Brain pericyte (primary cell): ENCODE measurements around the gene LGI4.
A peak's percentile ranks its signal among the peaks of the same experiment; 100 is the strongest.
"Not testable (repeated sequence)": the region's sequence is repeated elsewhere in the genome, so short reads cannot be mapped to it uniquely, and the experiment has no call there.

ENCODE experiments used
- DNase-seq: peaks from one replicate; pipeline ENCODE4 v3.0.0-alpha.2; 2012; ENCODE audit warnings: low read depth, low spot score

The LGI4 gene

DNA sequence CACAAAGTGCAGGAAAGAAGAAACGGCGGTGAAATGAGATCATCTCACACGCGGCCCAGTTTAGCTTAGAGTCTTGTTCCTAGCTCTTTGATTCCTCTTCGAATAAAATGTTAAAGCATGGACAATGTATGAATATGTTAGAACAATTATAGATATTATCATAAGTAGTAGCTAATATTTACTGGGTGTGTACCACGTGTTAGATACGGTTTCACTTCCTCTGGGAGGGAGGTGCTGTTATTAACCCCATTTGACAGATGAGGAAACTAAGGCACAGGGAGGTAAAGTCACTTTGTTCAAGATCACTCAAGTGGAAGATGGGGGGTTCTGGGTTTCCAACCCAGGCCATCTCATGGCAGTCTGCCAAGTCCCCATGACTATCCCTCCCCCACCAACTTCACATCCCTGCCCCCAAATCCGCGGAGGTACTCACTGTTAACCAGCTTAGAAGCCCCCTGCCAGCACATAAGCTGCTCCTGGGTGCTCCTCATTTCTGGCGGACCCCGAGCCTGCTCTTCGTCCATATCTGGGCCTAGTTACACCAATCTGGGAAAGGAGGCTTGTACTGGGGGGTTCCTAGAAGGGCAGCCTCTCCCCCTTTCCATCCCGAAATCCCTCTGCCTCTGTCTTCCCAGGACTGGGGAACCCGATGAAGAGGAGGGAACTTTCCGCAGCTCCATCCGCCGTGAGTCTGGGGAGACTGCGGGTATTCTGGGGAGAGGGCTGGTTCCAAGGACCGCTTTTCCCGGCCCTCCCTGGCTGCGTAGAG lies 7.2 kb upstream of the LGI4 start:
- no peak for DNase-seq

- no peak for DNase-seq
Measured at GRCh38 chr19:35140962-35141836, 6.3 kb upstream of the LGI4 start.

DNA sequence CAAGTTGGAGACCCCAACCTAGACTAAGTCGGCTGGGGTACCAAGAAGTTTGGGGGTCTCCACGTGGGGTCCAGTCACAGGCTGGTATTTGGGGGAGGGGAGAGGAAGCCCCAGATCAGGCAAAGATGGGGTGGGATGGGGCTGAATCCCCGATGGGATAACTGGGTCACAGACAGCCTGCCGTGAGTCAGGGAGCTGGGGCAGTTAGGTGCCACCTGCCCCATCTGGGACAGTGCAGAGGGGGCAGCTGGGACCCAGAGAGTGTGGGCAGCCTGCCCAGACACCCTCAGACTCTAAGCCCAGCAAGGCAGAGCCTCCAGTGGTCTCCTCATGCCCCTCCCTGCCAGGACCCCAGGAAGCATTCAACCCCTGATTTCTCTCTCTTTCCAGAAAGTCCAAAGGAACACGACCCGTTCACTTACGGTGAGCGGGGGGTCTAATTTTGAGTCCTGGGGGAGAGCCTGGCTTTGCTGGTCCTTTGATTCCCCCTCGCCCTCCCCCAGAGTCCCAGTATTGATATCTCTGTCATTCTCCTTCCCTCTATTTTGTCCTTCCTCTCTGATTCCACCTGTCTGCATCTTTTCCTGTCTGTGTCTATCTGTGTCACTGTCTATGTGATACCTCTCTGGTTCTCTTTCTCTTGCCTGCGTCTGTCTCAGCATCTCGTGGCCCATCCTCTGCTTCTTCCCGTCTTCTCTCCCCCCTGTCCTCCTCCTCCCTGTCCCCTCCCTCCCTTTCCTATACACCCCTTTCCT lies 5.5 kb upstream of the LGI4 start:
- DNase-seq, result no peak

GRCh38 chr19:35138305-35138892 lies 3.5 kb upstream of the LGI4 start, which contains the start of gene FXYD1:
FXYD1 (plus strand) TSS chr19:35138824; CDS start chr19:35140080, 1,256 bp downstream.
- DNase-seq, result no peak

DNA sequence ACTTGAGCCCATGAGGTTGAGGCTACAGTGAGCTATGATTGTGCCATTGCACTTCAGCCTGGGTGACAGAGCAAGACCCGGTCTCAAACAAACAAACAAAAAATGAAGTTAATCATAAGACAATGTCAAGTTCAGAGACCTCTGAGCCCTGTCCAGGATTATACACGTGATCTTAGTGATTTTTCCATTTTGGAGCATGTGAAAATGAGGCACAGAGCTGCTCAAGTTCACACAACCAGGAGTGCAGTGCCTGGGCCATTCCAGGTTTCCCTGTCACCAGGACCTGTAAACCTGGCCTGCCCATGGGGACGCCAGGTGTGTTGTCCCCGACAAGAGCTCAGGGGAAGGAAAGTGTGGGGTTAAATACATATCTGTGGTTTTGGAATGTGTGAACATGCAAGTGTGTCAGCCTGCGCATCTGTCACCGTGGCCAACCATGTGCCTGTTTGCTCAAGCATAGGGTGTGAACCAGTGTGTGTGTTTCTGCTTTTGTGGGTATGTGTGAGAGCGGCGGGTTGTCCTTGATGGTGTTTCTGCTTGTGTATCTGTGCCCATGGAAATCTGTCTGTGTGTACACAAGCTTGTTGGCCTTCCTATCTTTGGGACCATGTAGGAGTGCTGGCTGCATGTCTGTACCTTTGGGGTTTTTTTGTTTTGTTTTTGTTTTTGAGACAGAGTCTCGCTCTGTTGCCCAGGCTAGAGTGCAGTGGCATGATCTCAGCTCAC lies 2.3 kb upstream of the LGI4 start:
- no peak for DNase-seq

DNA sequence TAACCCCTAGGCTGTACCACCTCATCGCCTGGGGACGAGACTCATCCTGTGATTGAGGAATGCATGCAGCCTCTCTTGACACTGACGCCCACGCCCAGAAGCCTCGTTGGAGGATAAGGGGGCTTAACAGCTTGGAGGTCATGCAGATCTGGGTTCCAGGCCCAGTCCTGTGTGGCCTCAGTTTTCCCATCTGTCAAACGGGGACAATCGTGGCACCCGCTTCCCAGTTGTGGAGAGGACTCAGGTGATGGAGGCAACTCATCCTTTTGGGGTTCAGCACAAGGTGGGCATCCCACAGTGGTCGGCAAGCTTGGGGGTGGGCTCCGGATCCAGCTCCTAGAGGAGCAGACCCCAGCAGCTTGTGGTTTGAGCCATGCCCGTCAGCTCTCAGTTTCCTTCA lies 1.4 kb upstream of the LGI4 start:
- DNase-seq, result no peak

- no peak for DNase-seq
Measured at GRCh38 chr19:35135389-35135909, 590 bp upstream of the LGI4 start.

- DNase-seq, result no peak
Measured at GRCh38 chr19:35133826-35134225, 1.0 kb downstream of the LGI4 start.

GRCh38 chr19:35132254-35132653 lies 2.6 kb downstream of the LGI4 start:
- no peak for DNase-seq

DNA sequence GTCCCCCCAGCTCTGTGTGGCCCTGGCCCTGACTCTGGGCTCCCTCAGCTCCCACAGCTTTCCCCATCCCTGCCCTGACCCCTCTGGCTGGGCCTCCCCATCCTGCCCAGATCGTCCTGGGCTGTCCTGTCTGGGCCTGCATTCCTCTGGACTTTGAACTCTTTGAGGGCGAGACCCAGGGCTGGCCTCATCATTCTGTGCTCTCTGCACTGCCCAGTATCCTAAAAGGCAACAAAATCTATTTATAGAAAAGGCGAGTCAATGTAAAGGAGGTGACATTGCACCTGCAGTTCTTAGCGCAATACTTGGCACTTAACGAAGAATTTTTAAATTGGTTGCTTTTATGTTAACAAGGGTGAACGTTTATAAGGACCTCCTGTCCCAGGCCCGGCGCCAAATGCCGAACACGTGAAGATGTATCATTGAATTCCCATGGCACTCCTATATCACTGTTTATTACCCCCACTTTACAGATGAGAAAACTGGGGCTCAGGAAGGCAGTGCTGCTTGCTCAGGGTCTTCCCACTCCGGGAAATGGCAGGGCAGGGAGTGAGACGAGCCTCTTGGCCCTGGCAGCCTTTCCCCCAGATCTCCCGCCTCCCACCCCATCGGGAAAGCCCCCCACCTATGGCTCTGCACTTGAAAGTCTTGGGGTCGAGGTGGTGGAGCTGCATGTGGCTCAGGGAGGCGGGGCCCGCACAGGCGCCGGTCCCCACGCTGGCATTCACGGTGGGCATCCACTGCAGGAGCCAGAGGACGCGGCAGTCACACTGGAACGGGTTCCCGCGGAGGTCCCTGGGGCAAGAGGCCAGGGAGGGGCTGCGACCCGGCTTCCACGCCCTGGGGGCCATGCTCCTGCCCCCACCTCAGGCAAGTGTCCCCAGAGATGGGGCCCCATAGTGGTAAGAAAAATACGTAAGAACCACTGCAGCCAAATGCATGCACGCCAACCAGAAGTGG lies 3.8 kb downstream of the LGI4 start:
- DNase-seq, result no peak

GRCh38 chr19:35129724-35130274 lies 5.1 kb downstream of the LGI4 start:
- DNase-seq, result not testable (repeated sequence)

DNA sequence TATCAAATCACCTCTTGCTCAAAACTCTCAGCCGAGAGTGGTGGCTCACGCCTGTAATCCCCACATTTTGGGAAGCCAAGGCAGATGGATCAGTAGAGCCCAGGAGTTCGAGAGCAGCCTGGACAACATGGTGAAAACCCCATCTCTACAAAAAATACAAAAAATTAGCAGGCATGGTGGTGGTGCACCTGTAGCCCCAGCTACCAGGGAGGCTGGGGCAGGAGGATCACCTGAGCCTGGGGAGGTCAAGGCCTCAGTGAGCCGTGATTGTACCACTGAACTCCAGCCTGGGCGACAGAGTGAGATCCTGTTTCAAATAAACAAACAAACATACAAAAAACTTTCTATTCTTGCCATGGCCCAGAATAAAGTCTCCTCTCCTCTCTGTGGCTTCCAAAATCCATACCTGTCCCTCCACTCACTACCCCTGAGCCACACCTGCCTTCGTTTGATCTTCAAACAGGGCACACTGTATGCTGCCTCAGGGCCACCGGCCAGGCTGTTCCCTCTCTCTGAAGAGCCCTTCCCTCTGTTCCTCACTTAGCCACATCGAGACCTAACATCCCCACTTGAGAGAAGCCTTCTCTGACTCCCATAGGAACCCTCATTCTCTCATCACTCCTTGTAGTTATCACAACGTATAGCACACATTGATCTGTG lies 6.3 kb downstream of the LGI4 start:
- DNase-seq, result no peak

- DNase-seq, result no peak
Measured at GRCh38 chr19:35127871-35128270, 7.0 kb downstream of the LGI4 start.

DNA sequence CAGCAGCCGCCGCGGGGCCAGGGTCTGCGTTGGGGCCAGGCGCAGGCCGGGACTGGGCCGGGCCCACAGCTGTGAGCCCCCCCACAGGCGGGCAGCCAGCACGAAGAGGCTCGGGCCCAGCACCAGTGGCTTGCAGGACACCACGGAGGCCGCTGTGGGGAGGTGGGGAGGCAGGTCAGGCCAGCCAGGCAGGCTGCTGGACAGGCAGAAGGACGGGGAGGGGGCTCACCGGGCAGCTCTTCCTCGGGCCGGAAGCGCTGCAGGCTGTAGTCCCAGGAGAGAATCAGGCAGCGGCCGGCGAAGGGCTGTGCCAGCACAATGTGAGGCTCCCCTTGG lies 8.3 kb downstream of the LGI4 start:
- DNase-seq, result no peak

DNA sequence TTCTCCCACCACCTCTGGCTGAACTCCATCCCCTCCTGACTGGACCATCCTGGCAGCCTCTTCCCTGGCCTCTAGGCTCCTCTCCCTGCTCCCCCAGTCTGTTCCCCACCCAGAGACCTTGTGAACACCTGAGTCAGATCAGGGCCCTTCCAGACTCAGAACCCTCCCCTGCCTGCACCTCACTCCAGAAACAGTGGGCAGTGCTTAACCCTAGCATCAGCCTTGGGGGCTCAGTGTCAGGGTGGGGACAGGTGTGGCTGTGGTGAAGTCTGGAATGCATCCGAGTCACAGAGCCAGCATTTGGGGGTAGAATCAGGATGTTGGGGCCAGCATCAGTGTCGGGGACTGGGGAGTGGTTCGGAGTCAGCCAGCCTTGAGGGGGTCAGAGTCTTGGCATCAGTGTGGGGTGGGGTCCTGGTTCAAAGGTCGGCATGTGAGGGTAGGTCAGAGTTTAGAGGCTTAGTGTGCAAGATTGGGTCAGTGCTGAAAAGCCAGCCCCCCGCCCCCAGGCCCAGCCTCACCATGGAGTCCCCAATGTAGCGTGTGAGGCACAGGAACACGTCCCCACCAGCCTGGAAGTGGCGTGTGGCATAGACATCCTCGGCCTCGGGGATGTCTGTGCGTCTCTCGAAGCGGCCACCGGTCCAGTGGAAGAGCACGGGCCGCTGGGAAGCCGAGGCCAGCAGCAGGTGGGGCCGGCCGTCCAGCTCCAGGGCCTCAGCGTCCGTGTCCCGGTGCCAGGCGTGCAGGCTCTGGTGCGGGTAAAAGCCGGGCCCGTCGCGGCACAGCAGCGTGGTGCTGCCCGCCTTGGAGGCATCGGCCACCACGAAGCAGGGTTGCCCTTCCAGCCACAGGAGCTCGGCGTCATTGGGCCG lies 8.9 kb downstream of the LGI4 start:
- DNase-seq, result no peak

DNA sequence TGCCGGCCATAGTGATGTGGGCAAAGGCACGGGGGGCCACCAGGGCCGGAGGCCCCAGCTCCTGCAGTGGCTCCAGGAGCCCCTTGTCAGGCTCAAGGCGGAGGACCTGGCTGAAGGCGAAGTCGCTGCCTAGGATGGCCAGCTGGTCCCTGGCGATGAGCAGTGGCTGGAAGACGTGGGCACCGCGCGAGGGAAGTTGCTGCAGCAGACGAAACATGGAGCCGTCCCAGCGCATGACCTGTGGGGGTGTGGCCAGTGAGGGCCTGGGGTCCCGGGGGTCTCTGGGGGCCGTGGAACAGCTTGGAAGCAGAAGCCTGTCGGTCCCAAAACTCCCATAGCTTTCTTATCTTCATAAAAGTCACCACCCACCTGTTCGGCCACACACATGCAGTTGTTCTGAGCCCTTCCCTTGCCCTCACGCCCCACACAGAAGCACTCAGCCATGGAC lies 9.6 kb downstream of the LGI4 start:
- DNase-seq, result no peak

- peak; percentile 57 for DNase-seq
Measured at GRCh38 chr19:35124098-35125060, 10.5 kb downstream of the LGI4 start.
